Measurements from ENCODE around the gene SLC16A10. TPM values are rescaled to one million over a fixed set of nuclear protein-coding genes. Genes with fewer than 3 reads are reported as not detected.

Gene SLC16A10
- total and polyA plus RNA-seq, 7 donors, result under 0.01 to 1.2 (median 0.83) TPM

- Histone ChIP-seq H3K27ac (no peak overlapping the region), H3K4me1 (peaks cover 0 to 10% (median 7%) of the 10 kb centered on the region in 4 donors), H3K27me3 (no peaks in the 10 kb centered on the region), H3K9me3 (peaks cover 0 to 5% (median 2%) of the 10 kb centered on the region in 4 donors), H3K4me3 (no peak overlapping the region), H3K36me3 (no peaks in the 10 kb centered on the region)
- intact Hi-C loops (cut with DNase I), result no loop called here
- WGBS, 2 donors, result 55 to 80% methylated on average over 8 of the region's 8 CpGs
- no peak for DNase-seq
- TF ChIP-seq, protein P1, sequence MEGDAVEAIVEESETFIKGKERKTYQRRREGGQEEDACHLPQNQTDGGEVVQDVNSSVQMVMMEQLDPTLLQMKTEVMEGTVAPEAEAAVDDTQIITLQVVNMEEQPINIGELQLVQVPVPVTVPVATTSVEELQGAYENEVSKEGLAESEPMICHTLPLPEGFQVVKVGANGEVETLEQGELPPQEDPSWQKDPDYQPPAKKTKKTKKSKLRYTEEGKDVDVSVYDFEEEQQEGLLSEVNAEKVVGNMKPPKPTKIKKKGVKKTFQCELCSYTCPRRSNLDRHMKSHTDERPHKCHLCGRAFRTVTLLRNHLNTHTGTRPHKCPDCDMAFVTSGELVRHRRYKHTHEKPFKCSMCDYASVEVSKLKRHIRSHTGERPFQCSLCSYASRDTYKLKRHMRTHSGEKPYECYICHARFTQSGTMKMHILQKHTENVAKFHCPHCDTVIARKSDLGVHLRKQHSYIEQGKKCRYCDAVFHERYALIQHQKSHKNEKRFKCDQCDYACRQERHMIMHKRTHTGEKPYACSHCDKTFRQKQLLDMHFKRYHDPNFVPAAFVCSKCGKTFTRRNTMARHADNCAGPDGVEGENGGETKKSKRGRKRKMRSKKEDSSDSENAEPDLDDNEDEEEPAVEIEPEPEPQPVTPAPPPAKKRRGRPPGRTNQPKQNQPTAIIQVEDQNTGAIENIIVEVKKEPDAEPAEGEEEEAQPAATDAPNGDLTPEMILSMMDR (IDR thresholded peaks at IDR 0.05), result no peak
- TF ChIP-seq EP300 (IDR thresholded peaks at IDR 0.05) (no peak), POLR2AphosphoS5 (IDR thresholded peaks at IDR 0.05) (no peak), POLR2A (IDR thresholded peaks at IDR 0.05) (no peak)
Measured at GRCh38 chr6:111068109-111068865, 19.0 kb upstream of the SLC16A10 start.

DNA sequence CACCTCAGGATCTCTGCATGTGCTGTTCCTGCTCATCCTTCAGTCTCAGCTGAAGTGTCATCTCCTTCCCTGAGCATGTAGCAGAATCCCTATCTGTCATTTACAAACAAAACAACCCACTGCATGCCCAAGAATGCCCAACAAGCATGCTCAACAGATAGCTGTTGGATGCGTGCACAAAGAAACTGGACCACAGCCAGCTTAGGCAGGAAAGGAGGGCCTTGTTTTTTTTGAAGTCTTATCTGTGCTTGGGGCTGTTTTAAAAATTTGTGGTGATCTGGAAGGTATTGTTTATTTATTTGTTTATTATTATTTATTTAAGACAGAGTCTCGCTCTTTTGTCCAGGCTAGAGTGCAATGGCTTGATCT is 18.5 kb upstream of the SLC16A10 start:
- Histone ChIP-seq H3K27me3 (no peaks in the 10 kb centered on the region), H3K4me3 (no peak overlapping the region), H3K9me3 (peaks cover 0 to 1% (median under 1%) of the 10 kb centered on the region in 4 donors), H3K27ac (no peak overlapping the region), H3K36me3 (no peaks in the 10 kb centered on the region), H3K4me1 (peaks cover 0 to 10% (median 7%) of the 10 kb centered on the region in 4 donors)
- DNase-seq, result no peak
- TF ChIP-seq EP300 (IDR thresholded peaks at IDR 0.05), result no peak
- TF ChIP-seq, protein P1 (IDR thresholded peaks at IDR 0.05), result no peak
- TF ChIP-seq POLR2A (IDR thresholded peaks at IDR 0.05), result no peak
- no peak for TF ChIP-seq POLR2AphosphoS5 (IDR thresholded peaks at IDR 0.05)
- WGBS, 2 donors, result 72 to 73% methylated on average over 2 of the region's 2 CpGs
- intact Hi-C loops (cut with DNase I), result no loop called here

DNA sequence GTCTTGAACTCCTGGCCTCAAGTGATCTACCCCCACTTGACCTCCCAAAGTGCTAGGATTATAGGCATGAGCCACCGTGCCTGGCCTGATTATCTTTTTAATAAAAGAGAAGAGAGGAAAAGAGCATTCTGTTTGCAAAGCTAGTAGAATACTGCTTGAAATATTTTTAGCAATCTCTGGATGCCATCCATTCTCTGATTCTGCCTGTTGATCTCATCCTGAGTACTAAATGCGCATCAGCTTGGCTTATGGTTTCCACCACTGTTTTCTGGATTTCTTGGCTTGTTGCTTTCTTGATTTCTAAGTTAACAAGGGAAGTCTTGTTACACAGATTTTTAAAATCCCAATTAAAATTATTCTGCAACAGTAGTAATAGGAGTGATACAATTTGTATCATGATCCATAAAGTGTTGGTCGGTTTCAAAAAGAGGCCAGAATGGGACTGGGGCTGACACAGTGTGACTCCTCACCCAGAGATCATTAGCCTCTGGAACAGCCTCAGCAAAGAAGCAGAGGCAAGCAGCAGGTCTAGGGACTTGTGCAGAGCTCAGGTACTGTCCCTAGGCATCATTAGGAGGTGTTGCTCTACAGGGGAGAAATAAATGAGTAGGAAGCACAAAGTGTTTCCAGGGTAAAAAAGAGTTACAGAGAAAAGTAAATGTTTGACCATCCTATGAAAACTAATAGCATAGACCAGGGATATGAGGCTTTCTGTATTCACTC is 17.8 kb upstream of the SLC16A10 start:
- Histone ChIP-seq H3K36me3 (no peaks in the 10 kb centered on the region), H3K4me1 (peaks cover 0 to 10% (median 7%) of the 10 kb centered on the region in 4 donors), H3K4me3 (no peak overlapping the region), H3K27me3 (no peaks in the 10 kb centered on the region), H3K27ac (peak overlapping the region in 1 of 4 donors; percentile 45), H3K9me3 (no peaks in the 10 kb centered on the region)
- WGBS, 2 donors, result 92 to 95% methylated on average over 3 of the region's 3 CpGs
- TF ChIP-seq EP300 (IDR thresholded peaks at IDR 0.05) (no peak), POLR2A (IDR thresholded peaks at IDR 0.05) (no peak), POLR2AphosphoS5 (IDR thresholded peaks at IDR 0.05) (no peak)
- TF ChIP-seq, protein P1 (IDR thresholded peaks at IDR 0.05), result no peak
- no peak for DNase-seq
- intact Hi-C loops (cut with DNase I), result no loop called here

DNA sequence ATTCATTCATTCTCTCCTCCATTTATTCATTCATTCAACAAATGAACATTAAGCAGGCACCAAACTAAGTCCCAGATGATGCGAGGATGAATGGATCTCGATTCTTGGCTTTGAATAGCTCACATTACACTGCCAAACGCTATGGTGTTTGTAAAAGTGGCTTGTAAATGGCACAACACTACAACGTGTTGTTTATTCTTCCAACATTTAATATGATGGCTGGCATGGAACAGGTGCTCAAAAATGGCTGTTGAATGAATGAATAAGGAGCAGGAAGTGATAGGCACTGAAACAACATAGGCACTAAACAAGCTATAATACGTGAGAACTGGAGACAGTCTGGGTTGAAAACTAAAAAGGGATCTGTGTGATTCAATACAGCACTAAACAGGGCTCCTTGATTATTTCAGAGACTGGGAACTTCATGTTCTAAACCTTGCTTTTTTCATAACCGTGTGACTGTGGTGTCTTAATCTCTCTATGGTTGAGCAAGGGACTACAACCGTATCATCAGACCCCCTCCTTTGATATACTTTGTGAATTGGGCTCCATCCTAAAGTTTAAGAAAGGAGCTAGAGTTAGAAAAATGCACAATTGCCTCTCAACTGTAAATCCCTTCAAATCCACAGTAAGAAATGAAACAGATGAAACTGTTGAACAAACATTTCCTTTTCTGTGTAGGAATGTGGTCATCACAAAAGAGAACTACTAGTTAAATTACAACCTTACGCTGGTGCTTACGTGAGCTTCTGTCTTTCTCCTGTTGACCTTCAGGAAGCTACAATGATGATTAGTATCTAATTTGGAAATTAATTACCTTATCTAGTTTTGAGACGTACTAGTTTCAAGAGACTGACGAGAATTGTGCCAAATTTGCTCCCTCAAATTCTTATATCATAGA is 16.9 kb upstream of the SLC16A10 start:
- Histone ChIP-seq H3K27me3 (no peaks in the 10 kb centered on the region), H3K9me3 (no peaks in the 10 kb centered on the region), H3K4me3 (no peak overlapping the region), H3K4me1 (peaks cover 0 to 10% (median 7%) of the 10 kb centered on the region in 4 donors), H3K27ac (peak overlapping the region in 1 of 4 donors; percentile 45), H3K36me3 (no peaks in the 10 kb centered on the region)
- 31 to 65% methylated on average over 11 of the region's 11 CpGs for WGBS, 2 donors
- TF ChIP-seq, protein P1 (IDR thresholded peaks at IDR 0.05), result no peak
- TF ChIP-seq EP300 (IDR thresholded peaks at IDR 0.05) (no peak), POLR2A (IDR thresholded peaks at IDR 0.05) (no peak), POLR2AphosphoS5 (IDR thresholded peaks at IDR 0.05) (peak in 1 of 4 donors; percentile 6)
- DNase-seq, result no peak
- intact Hi-C loops (cut with DNase I), result no loop called here

All from sigmoid colon (tissue), 7 donors.